Gastrocnemius medialis (tissue), 4 donors: ENCODE results near the gene RASL11B. TPM values are rescaled to one million over a fixed set of nuclear protein-coding genes. Genes with fewer than 3 reads are reported as not detected.

Source experiments
- ATAC-seq, 2 donors: fragments of 150-250 bp; one replicate each; pipeline ENCODE4 v1.9.1; 2016
- DNase-seq, 2 donors: peaks; one replicate each; pipeline ENCODE4 v3.0.0-alpha.2; 2019
- H3K27ac ChIP-seq, 4 donors: fragments of 200-600 bp; sonication (generic); 1 replicate in 1 of 4; 2 replicates in 3 of 4; pipeline ENCODE4 v1.5.1; 2016 to 2018; ENCODE audit warnings: mild to moderate bottlenecking in 2 of 4, moderate library complexity in 1 of 4
- H3K27me3 ChIP-seq, 3 donors: fragments of 200-600 bp; sonication (generic) in 2 of 3; 1 replicate in 1 of 3; 2 replicates in 2 of 3; pipeline versions ENCODE4 v1.5.1 to v1.6.0; 2016 to 2019; ENCODE audit warnings: mild to moderate bottlenecking in 1 of 3, moderate library complexity in 1 of 3
- H3K36me3 ChIP-seq, 2 donors: fragments of 200-600 bp; sonication (generic) in 1 of 2; one replicate each; pipeline ENCODE4 v1.5.1; 2017 to 2018
- H3K4me1 ChIP-seq, 2 donors: fragments of 200-600 bp; sonication (generic) in 1 of 2; one replicate each; pipeline ENCODE4 v1.5.1; 2016 to 2017; ENCODE audit warnings: mild to moderate bottlenecking in 2 of 2
- H3K4me3 ChIP-seq, 4 donors: fragments of 200-600 bp; sonication (generic) in 3 of 4; 1 replicate in 1 of 4; 2 replicates in 3 of 4; pipeline ENCODE4 v1.5.1; 2016 to 2019; ENCODE audit warnings: mild to moderate bottlenecking in 2 of 4
- H3K9me3 ChIP-seq, 3 donors: fragments of 200-600 bp; sonication (generic) in 2 of 3; 1 replicate in 1 of 3; 2 replicates in 2 of 3; pipeline ENCODE4 v1.5.1; 2016 to 2019
- POLR2A ChIP-seq, 2 donors: fragments of 450-650 bp; IDR thresholded peaks; one replicate each; pipeline ENCODE4 v1.6.1; 2017; ENCODE audit warnings: antibody characterized with exemption in 2 of 2, mild to moderate bottlenecking in 2 of 2, moderate library complexity in 2 of 2
- in situ Hi-C, 4 donors: fragments of 200-750 bp; cut with MboI; loops; one replicate each; pipeline versions ENCODE4 v1.15.0 to v1.8.0; 2017; ENCODE audit warnings: low sequenced_read_pairs in 4 of 4
- intact Hi-C: fragments of 100-400 bp; cut with DNase I; formaldehyde crosslinking; loops from one replicate; pipeline ENCODE4 v1.15.1; 2023; ENCODE audit warnings: low total_unique reads
- total RNA-seq, 4 donors: library from RNA; depleted of rRNA; stranded (reverse); fragments of >200 nt; gene quantifications; one replicate each; pipeline versions ENCODE4 v1.1.0 to v1.2.3, GENCODE V29; 2016
- TF ChIP-seq, protein P1 (sequence below), 5 experiments: fragments of 450-650 bp in 3 of 5; fragments of 200-600 bp in 2 of 5; sonication (generic) in 2 of 5; IDR thresholded peaks in 4 of 5; conservative IDR thresholded peaks in 1 of 5; 1 replicate in 4 of 5; 2 replicates in 1 of 5; pipeline ENCODE4 v1.5.1; 2016 to 2019; ENCODE audit warnings: antibody characterized with exemption in 5 of 5, mild to moderate bottlenecking in 3 of 5, moderate library complexity in 3 of 5

RASL11B gene
- total RNA-seq, 4 donors from 2014 or later = 0.18 TPM; not detected in 3

DNA sequence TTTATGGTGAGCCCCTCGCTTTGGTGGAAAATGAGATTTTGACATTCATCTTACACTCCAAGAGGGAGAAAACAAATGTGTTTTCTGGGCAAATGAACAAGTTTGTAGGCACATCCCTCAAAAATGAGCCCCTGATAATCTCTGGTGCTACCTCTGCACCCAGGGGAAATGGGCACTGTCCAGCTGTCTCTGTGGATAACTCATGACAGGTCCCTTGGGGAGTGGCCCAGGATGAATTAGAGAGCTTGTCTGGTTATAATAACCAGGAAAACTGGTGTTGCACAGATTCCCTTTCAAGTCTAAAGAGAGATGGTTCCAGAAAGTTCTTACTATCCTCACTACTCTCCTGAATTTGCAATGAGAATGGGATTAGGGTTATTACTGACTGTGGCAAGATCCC is 7.5 kb downstream of the RASL11B start:
- Histone ChIP-seq H3K27ac (peak overlapping the region in 2 of 4 donors; percentile 42 to 44), H3K9me3 (no peaks in the 10 kb centered on the region), H3K4me3 (peak overlapping the region in 3 of 4 donors; percentile 17 to 23 (median 21)), H3K27me3 (no peaks in the 10 kb centered on the region), H3K36me3 (no peaks in the 10 kb centered on the region), H3K4me1 (peaks cover 20 to 26% of the 10 kb centered on the region in 2 donors)
- ATAC-seq = no peak
- in situ Hi-C loops (loop anchor here in 1 of 4 donors (25.0 kb wide), 1 partner anchor 518 kb away; the partner anchor contains the start of gene FIP1L1), intact Hi-C loops (no loop called here)
- DNase-seq = no peak
- TF ChIP-seq, protein P1, sequence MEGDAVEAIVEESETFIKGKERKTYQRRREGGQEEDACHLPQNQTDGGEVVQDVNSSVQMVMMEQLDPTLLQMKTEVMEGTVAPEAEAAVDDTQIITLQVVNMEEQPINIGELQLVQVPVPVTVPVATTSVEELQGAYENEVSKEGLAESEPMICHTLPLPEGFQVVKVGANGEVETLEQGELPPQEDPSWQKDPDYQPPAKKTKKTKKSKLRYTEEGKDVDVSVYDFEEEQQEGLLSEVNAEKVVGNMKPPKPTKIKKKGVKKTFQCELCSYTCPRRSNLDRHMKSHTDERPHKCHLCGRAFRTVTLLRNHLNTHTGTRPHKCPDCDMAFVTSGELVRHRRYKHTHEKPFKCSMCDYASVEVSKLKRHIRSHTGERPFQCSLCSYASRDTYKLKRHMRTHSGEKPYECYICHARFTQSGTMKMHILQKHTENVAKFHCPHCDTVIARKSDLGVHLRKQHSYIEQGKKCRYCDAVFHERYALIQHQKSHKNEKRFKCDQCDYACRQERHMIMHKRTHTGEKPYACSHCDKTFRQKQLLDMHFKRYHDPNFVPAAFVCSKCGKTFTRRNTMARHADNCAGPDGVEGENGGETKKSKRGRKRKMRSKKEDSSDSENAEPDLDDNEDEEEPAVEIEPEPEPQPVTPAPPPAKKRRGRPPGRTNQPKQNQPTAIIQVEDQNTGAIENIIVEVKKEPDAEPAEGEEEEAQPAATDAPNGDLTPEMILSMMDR (IDR thresholded peaks at IDR 0.05 in 4 of 5, conservative IDR thresholded peaks at IDR 0.05 in 1 of 5) = no peak
- no peak for TF ChIP-seq POLR2A (IDR thresholded peaks at IDR 0.05)

DNA sequence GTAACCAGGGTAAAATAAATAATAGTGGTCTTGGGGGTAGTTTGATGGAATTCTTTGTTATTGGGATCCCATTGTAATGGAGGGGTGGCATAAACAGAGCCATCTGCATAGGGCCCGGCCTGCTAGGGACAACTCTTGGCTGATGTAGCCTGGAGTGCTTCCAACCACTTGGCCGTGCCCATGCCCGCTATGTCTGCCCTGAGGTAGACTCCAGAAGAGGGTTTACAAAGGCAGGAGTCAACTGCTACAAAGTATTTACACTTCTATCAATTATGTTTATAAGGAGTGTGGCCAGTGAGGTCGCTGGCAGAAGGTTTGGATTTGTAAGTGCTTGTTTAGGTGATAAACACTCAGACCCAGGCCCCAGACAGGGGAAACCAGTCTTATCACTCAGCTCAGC is 8.1 kb downstream of the RASL11B start:
- H3K4me1 ChIP-seq = peaks cover 20 to 26% of the 10 kb centered on the region in 2 donors
- H3K27me3 ChIP-seq = no peaks in the 10 kb centered on the region
- H3K27ac ChIP-seq = no peak overlapping the region
- H3K36me3 ChIP-seq = no peaks in the 10 kb centered on the region
- H3K9me3 ChIP-seq = no peaks in the 10 kb centered on the region
- TF ChIP-seq, protein P1 (IDR thresholded peaks at IDR 0.05 in 4 of 5, conservative IDR thresholded peaks at IDR 0.05 in 1 of 5) = no peak
- no peak for TF ChIP-seq POLR2A (IDR thresholded peaks at IDR 0.05)
- in situ Hi-C loops (loop anchor here in 1 of 4 donors (25.0 kb wide), 1 partner anchor 517 kb away; the partner anchor contains the start of gene FIP1L1), intact Hi-C loops (no loop called here)
- no peak overlapping the region for H3K4me3 ChIP-seq
- no peak for DNase-seq
- no peak for ATAC-seq

DNA sequence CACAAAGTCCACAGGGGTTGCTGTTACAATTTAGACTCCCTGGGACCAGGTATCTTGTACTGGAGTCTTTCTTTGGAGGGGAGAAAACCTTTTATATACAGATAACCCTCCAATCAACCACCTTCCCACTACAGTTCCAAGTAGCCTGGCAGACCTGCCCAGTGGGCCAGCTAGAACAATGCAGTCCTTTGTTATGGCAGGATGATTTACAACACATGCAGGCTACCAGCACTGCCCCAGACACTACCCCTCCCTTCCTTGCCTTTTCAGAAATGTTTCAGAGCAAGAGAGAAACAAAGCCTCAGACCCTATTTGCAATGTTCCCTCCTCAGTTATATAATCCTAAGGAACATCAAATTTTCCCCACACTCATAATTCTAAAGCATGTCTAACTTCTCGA is 11.1 kb downstream of the RASL11B start:
- TF ChIP-seq POLR2A (IDR thresholded peaks at IDR 0.05) = no peak
- TF ChIP-seq, protein P1 (IDR thresholded peaks at IDR 0.05 in 4 of 5, conservative IDR thresholded peaks at IDR 0.05 in 1 of 5) = no peak
- Histone ChIP-seq H3K4me3 (no peak overlapping the region), H3K4me1 (peaks cover 24 to 25% of the 10 kb centered on the region in 2 donors), H3K27ac (no peak overlapping the region), H3K9me3 (no peaks in the 10 kb centered on the region), H3K27me3 (no peaks in the 10 kb centered on the region), H3K36me3 (no peaks in the 10 kb centered on the region)
- in situ Hi-C loops = loop anchor here in 1 of 4 donors (25.0 kb wide), 1 partner anchor 514 kb away; the partner anchor contains the start of gene FIP1L1
- DNase-seq (no peak), ATAC-seq (no peak)
- intact Hi-C loops = no loop called here

DNA sequence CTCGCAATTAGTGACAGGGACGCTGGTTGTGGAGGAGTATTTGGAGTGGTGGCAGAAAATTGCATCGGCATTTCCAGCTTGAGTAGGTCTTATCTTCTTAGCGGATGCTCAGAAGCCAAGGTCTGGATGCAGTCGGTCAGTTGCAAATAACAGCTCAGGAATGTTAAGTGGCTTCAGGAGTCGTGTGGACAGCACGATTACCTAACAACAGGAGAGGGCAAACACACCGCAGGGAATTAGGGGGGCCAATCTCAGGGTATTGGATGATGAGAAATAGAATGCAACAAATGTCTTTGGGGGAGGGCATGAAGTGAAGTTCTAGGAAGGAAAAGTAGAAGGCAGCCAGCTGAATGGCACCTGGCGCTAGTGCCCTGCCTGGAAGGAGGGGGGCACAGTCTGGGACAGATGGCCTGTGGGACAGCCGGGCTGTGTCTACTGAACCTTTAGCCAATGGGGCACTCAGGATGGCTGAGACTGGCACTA is 11.8 kb downstream of the RASL11B start:
- TF ChIP-seq, protein P1 (IDR thresholded peaks at IDR 0.05 in 4 of 5, conservative IDR thresholded peaks at IDR 0.05 in 1 of 5) = no peak
- no peak for TF ChIP-seq POLR2A (IDR thresholded peaks at IDR 0.05)
- H3K4me3 ChIP-seq = no peak overlapping the region
- ATAC-seq (no peak), DNase-seq (no peak)
- no peaks in the 10 kb centered on the region for H3K9me3 ChIP-seq
- no peaks in the 10 kb centered on the region for H3K27me3 ChIP-seq
- in situ Hi-C loops = loop anchor here in 1 of 4 donors (25.0 kb wide), 1 partner anchor 513 kb away; the partner anchor contains the start of gene FIP1L1
- H3K27ac ChIP-seq = no peak overlapping the region
- intact Hi-C loops = no loop called here
- peaks cover 16 to 20% of the 10 kb centered on the region in 2 donors for H3K4me1 ChIP-seq
- no peaks in the 10 kb centered on the region for H3K36me3 ChIP-seq
